IMR-90 (cell line): ENCODE measurements around the gene CELA3A.
"Not testable (repeated sequence)": the region's sequence is repeated elsewhere in the genome, so short reads cannot be mapped to it uniquely, and the experiment has no call there.

ENCODE experiments used
- BHLHE40 ChIP-seq: fragments of 150-350 bp; IDR thresholded peaks from 2 replicates; pipeline ENCODE4 v1.6.1; 2016; ENCODE audit warnings: mild to moderate bottlenecking, low read depth, low read length
- CTCF ChIP-seq: conservative IDR thresholded peaks from 2 replicates; pipeline ENCODE4 v1.5.1; 2012; ENCODE audit warnings: mild to moderate bottlenecking, low read depth, low read length, improper control_type of control experiment
- MAZ ChIP-seq: IDR thresholded peaks from 2 replicates; pipeline ENCODE4 v1.6.1; 2012; ENCODE audit warnings: low read depth, mild to moderate bottlenecking, low read length, improper control_type of control experiment, moderate library complexity, borderline replicate concordance
- POLR2A ChIP-seq: IDR thresholded peaks from 2 replicates; pipeline ENCODE4 v1.6.1; 2012; ENCODE audit warnings: mild to moderate bottlenecking, low read depth, low read length
- RCOR1 ChIP-seq: IDR thresholded peaks from 2 replicates; pipeline ENCODE4 v1.6.1; 2012; ENCODE audit warnings: mild to moderate bottlenecking, low read length, improper control_type of control experiment; ENCODE audit not compliant: insufficient replicate concordance
- USF2 ChIP-seq: fragments of 150-350 bp; IDR thresholded peaks from 2 replicates; pipeline ENCODE4 v1.6.1; 2017; ENCODE audit warnings: mild to moderate bottlenecking, antibody characterized with exemption, low read length, low read depth

- TF ChIP-seq RCOR1, CTCF, POLR2A, MAZ, BHLHE40, USF2: not testable (repeated sequence)
These were observed 11.3 kb downstream of the CELA3A start for GRCh38 chr1:22012752-22013151.
